Esophagus squamous epithelium (tissue), 5 donors: Measurements from ENCODE around the gene ZAP70. TPM values are rescaled to one million over a fixed set of nuclear protein-coding genes. Genes with fewer than 3 reads are reported as not detected.

Experiments
- DNase-seq: peaks from one replicate; lab custom pipeline; 2025; lab: John Stamatoyannopoulos, UW
- H3K27ac ChIP-seq, 4 donors: fragments of 200-600 bp; sonication (generic); one replicate each; pipeline ENCODE4 v1.5.1; 2016 to 2019; ENCODE audit warnings: mild to moderate bottlenecking in 1 of 4
- H3K27me3 ChIP-seq, 4 donors: fragments of 200-600 bp; sonication (generic); 1 replicate in 3 of 4; 2 replicates in 1 of 4; pipeline versions ENCODE4 v1.5.1 to v1.6.0; 2017 to 2021; ENCODE audit warnings: antibody characterized with exemption in 1 of 4
- H3K36me3 ChIP-seq, 3 donors: fragments of 200-600 bp; sonication (generic); one replicate each; pipeline ENCODE4 v1.5.1; 2016 to 2019
- H3K4me1 ChIP-seq, 3 donors: fragments of 200-600 bp; sonication (generic); one replicate each; pipeline ENCODE4 v1.5.1; 2017 to 2019
- H3K4me3 ChIP-seq, 4 donors: fragments of 200-600 bp; sonication (generic); 1 replicate in 3 of 4; 2 replicates in 1 of 4; pipeline ENCODE4 v1.5.1; 2016 to 2019; ENCODE audit warnings: mild to moderate bottlenecking in 2 of 4, moderate library complexity in 1 of 4
- H3K9me3 ChIP-seq, 3 donors: fragments of 200-600 bp; sonication (generic); one replicate each; pipeline ENCODE4 v1.5.1; 2016 to 2019
- CTCF ChIP-seq, 6 experiments: fragments of 450-650 bp in 4 of 6; fragments of 200-600 bp in 2 of 6; sonication (generic) in 2 of 6; IDR thresholded peaks; one replicate each; pipeline ENCODE4 v1.5.1; 2016 to 2019; ENCODE audit warnings: antibody characterized with exemption in 6 of 6, mild to moderate bottlenecking in 4 of 6, moderate library complexity in 4 of 6
- POLR2A ChIP-seq, 4 donors: fragments of 450-650 bp; IDR thresholded peaks; one replicate each; pipeline ENCODE4 v1.6.1; 2017; ENCODE audit warnings: antibody characterized with exemption in 4 of 4, mild to moderate bottlenecking in 4 of 4, moderate library complexity in 3 of 4
- WGBS, 2 donors: methylation state at CpG; one replicate each; pipeline ENCODE4 v1.1.5; 2018; 5-methylcytosine and 5-hydroxymethylcytosine counted together
- intact Hi-C: fragments of 100-400 bp; cut with DNase I; formaldehyde crosslinking; loops from one replicate; pipeline ENCODE4 v1.15.0; 2022
- total RNA-seq, 4 donors: library from RNA; depleted of rRNA; stranded (reverse); fragments of >200 nt; gene quantifications; one replicate each; pipeline ENCODE4 v1.1.0, GENCODE V29; 2016
- donor health status: DM: yes; HTN: yes; CAD: no.

The ZAP70 gene
- total RNA-seq, 4 donors from 2014 or later = 2.2 to 7.8 (median 3.3) TPM

- Histone ChIP-seq H3K4me1 (no peaks in the 10 kb centered on the region), H3K9me3 (no peaks in the 10 kb centered on the region), H3K27ac (no peak overlapping the region), H3K36me3 (no peaks in the 10 kb centered on the region), H3K27me3 (no peaks in the 10 kb centered on the region), H3K4me3 (no peak overlapping the region)
- TF ChIP-seq CTCF (IDR thresholded peaks at IDR 0.05) (no peak), POLR2A (IDR thresholded peaks at IDR 0.05) (no peak)
- WGBS, 2 donors = 68 to 82% methylated on average over 8 to 9 of the region's 11 CpGs
- intact Hi-C loops = no loop called here
- DNase-seq = no peak
Measured at GRCh38 chr2:97688062-97688827, 25.1 kb upstream of the ZAP70 start.

GRCh38 chr2:97691166-97691565 lies 22.2 kb upstream of the ZAP70 start:
- DNase-seq = no peak
- Histone ChIP-seq H3K4me1 (no peaks in the 10 kb centered on the region), H3K27me3 (no peaks in the 10 kb centered on the region), H3K9me3 (no peaks in the 10 kb centered on the region), H3K27ac (no peak overlapping the region), H3K4me3 (no peak overlapping the region), H3K36me3 (no peaks in the 10 kb centered on the region)
- intact Hi-C loops = loop anchor here (10.0 kb wide), 1 partner anchor 96 kb away; no protein-coding TSS in a partner anchor
- TF ChIP-seq CTCF (IDR thresholded peaks at IDR 0.05) (no peak), POLR2A (IDR thresholded peaks at IDR 0.05) (no peak)
- WGBS, 2 donors = 90 to 100% methylated on average over 1 to 2 of the region's 6 CpGs

- Histone ChIP-seq H3K36me3 (no peaks in the 10 kb centered on the region), H3K27ac (no peak overlapping the region), H3K4me3 (no peak overlapping the region), H3K4me1 (peaks cover 0 to 5% (median 0%) of the 10 kb centered on the region in 3 donors), H3K27me3 (no peaks in the 10 kb centered on the region), H3K9me3 (no peaks in the 10 kb centered on the region)
- TF ChIP-seq POLR2A (IDR thresholded peaks at IDR 0.05) (no peak), CTCF (IDR thresholded peaks at IDR 0.05) (no peak)
- DNase-seq = no peak
- intact Hi-C loops = loop anchor here (10.0 kb wide), 1 partner anchor 99 kb away; no protein-coding TSS in a partner anchor
Measured at GRCh38 chr2:97693476-97693875, 19.9 kb upstream of the ZAP70 start.

GRCh38 chr2:97695744-97696143 lies 17.6 kb upstream of the ZAP70 start:
- intact Hi-C loops = loop anchor here (10.0 kb wide), 1 partner anchor 101 kb away; no protein-coding TSS in a partner anchor
- DNase-seq = no peak
- no peak for TF ChIP-seq POLR2A (IDR thresholded peaks at IDR 0.05)
- TF ChIP-seq CTCF (IDR thresholded peaks at IDR 0.05) = no peak
- no peaks in the 10 kb centered on the region for H3K36me3 ChIP-seq
- H3K9me3 ChIP-seq = no peaks in the 10 kb centered on the region
- peaks cover 0 to 5% (median 0%) of the 10 kb centered on the region in 3 donors for H3K4me1 ChIP-seq
- no peak overlapping the region for H3K4me3 ChIP-seq
- H3K27me3 ChIP-seq = no peaks in the 10 kb centered on the region
- H3K27ac ChIP-seq = no peak overlapping the region
- WGBS, 2 donors = 74 to 75% methylated on average over 5 of the region's 5 CpGs
